DOHH2 (cell line): ENCODE results near the gene LRIF1.

Experiments
- EZH2phosphoT487 ChIP-seq: fragments of 200-600 bp; sonication (generic); IDR thresholded peaks from 2 replicates; pipeline ENCODE4 v1.6.1; 2017; ENCODE audit warnings: borderline replicate concordance, mild to moderate bottlenecking, antibody characterized with exemption, low read length, moderate library complexity, mixed read lengths
- TF ChIP-seq, protein P1 (sequence below): fragments of 200-600 bp; sonication (generic); IDR thresholded peaks from one replicate; pipeline ENCODE4 v1.5.1; 2014; ENCODE audit warnings: antibody characterized with exemption, mild to moderate bottlenecking, low read depth, low read length; ENCODE audit not compliant: poor library complexity, severe bottlenecking

- TF ChIP-seq, protein P1, sequence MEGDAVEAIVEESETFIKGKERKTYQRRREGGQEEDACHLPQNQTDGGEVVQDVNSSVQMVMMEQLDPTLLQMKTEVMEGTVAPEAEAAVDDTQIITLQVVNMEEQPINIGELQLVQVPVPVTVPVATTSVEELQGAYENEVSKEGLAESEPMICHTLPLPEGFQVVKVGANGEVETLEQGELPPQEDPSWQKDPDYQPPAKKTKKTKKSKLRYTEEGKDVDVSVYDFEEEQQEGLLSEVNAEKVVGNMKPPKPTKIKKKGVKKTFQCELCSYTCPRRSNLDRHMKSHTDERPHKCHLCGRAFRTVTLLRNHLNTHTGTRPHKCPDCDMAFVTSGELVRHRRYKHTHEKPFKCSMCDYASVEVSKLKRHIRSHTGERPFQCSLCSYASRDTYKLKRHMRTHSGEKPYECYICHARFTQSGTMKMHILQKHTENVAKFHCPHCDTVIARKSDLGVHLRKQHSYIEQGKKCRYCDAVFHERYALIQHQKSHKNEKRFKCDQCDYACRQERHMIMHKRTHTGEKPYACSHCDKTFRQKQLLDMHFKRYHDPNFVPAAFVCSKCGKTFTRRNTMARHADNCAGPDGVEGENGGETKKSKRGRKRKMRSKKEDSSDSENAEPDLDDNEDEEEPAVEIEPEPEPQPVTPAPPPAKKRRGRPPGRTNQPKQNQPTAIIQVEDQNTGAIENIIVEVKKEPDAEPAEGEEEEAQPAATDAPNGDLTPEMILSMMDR: no peak
- TF ChIP-seq EZH2phosphoT487: no peak
Measured at GRCh38 chr1:110945626-110946025, 18.1 kb downstream of the LRIF1 start.
